HG03432 (cell line): ENCODE measurements around the gene FHOD3.
"Not testable (repeated sequence)": the region's sequence is repeated elsewhere in the genome, so short reads cannot be mapped to it uniquely, and the experiment has no call there.

Source experiments
- ATAC-seq: cut with Tn5 transposase; IDR thresholded peaks from one replicate; pipeline ENCODE4 v1.9.1; 2021; ENCODE audit warnings: mild to moderate bottlenecking, moderate library complexity; ENCODE audit not compliant: unreplicated experiment

FHOD3 gene

GRCh38 chr18:36348331-36348730, 50.8 kb downstream of the FHOD3 start:
- no peak for ATAC-seq

GRCh38 chr18:36348971-36349417, 51.5 kb downstream of the FHOD3 start:
- no peak for ATAC-seq

GRCh38 chr18:36349552-36349951, 52.0 kb downstream of the FHOD3 start:
- ATAC-seq = no peak

GRCh38 chr18:36350251-36350651, 52.7 kb downstream of the FHOD3 start:
- ATAC-seq = no peak

- ATAC-seq = peak; percentile 31
Observed at GRCh38 chr18:36350839-36351469, 53.4 kb downstream of the FHOD3 start.

GRCh38 chr18:36352384-36352783, 54.9 kb downstream of the FHOD3 start:
- ATAC-seq = no peak

- ATAC-seq = no peak
Observed at GRCh38 chr18:36354989-36355388, 57.5 kb downstream of the FHOD3 start.

GRCh38 chr18:36355511-36355910, 58.0 kb downstream of the FHOD3 start:
- ATAC-seq = no peak

- not testable (repeated sequence) for ATAC-seq
Observed at GRCh38 chr18:36356741-36357140, 59.2 kb downstream of the FHOD3 start.

- no peak for ATAC-seq
Observed at GRCh38 chr18:36358141-36358540, 60.6 kb downstream of the FHOD3 start.

- peak; percentile 54 for ATAC-seq
Observed at GRCh38 chr18:36360256-36360909, 62.9 kb downstream of the FHOD3 start.

GRCh38 chr18:36364911-36365624, 67.6 kb downstream of the FHOD3 start:
- ATAC-seq = no peak

GRCh38 chr18:36365836-36366775, 68.6 kb downstream of the FHOD3 start:
- peak; percentile 68 for ATAC-seq

- peak; percentile 73 for ATAC-seq
Observed at GRCh38 chr18:36366994-36367839, 69.7 kb downstream of the FHOD3 start.

- ATAC-seq = no peak
Observed at GRCh38 chr18:36368889-36369288, 71.4 kb downstream of the FHOD3 start.

- peak; percentile 32 for ATAC-seq
Observed at GRCh38 chr18:36372903-36373311, 75.4 kb downstream of the FHOD3 start.

- no peak for ATAC-seq
Observed at GRCh38 chr18:36374262-36374661, 76.7 kb downstream of the FHOD3 start.

GRCh38 chr18:36375118-36375517, 77.6 kb downstream of the FHOD3 start:
- no peak for ATAC-seq

GRCh38 chr18:36376361-36376760, 78.8 kb downstream of the FHOD3 start:
- ATAC-seq = no peak

GRCh38 chr18:36377626-36378025, 80.1 kb downstream of the FHOD3 start:
- no peak for ATAC-seq
